ENCODE results near the gene GRAPL.
"Not testable (repeated sequence)": the region's sequence is repeated elsewhere in the genome, so short reads cannot be mapped to it uniquely, and the experiment has no call there.

The GRAPL gene

GRCh38 chr17:19187883-19188869 is 60.8 kb downstream of the GRAPL start:
- not testable (repeated sequence) for DNase-seq (ENCODE audit: low read depth in 2 of 3, low spot score in 1 of 3)

- not testable (repeated sequence) for DNase-seq (ENCODE audit: low read depth in 2 of 3, low spot score in 1 of 3)
These were observed 61.7 kb downstream of the GRAPL start for GRCh38 chr17:19188870-19189708.

- not testable (repeated sequence) for DNase-seq (ENCODE audit: low read depth in 2 of 3, low spot score in 1 of 3)
These were observed 62.5 kb downstream of the GRAPL start for GRCh38 chr17:19189781-19190405.

GRCh38 chr17:19196382-19197204 is 69.2 kb downstream of the GRAPL start:
- not testable (repeated sequence) for DNase-seq (ENCODE audit: low read depth in 2 of 3, low spot score in 1 of 3)

GRCh38 chr17:19202448-19202847 is 75.1 kb downstream of the GRAPL start:
- not testable (repeated sequence) for DNase-seq (ENCODE audit: low read depth in 2 of 3, low spot score in 1 of 3)

GRCh38 chr17:19203429-19203828 is 76.0 kb downstream of the GRAPL start:
- not testable (repeated sequence) for DNase-seq (ENCODE audit: low read depth in 2 of 3, low spot score in 1 of 3)

Measured in stimulated activated CD4-positive, alpha-beta T cell treated with anti-CD3 and anti-CD28 coated beads, Interleukin-12 subunit alpha, Interleukin-12 subunit beta, amount 100 ng/mL, for 48 hours (primary cell).